ENCODE measurements around the gene SLC2A6.

GRCh38 chr9:133512253-133513213 lies 33.6 kb upstream of the SLC2A6 start:
- TF ChIP-seq CTCF (IDR thresholded peaks at IDR 0.05; ENCODE audit: low read length) (no peak), EZH2 (IDR thresholded peaks at IDR 0.05; ENCODE audit: borderline replicate concordance, low read length) (no peak)

Data from OCI-LY1 (cell line).